Renal pelvis (tissue), 4 donors: ENCODE measurements around the gene CASZ1. TPM values are rescaled to one million over a fixed set of nuclear protein-coding genes. Genes with fewer than 3 reads are reported as not detected.

Experiments used
- DNase-seq: peaks from one replicate; pipeline ENCODE4 v3.0.0-alpha.2; 2013
- polyA plus RNA-seq, 3 donors: library from polyadenylated mRNA; unstranded; fragments of 120-200 nt; gene quantifications; one replicate each; pipeline ENCODE4 v1.2.1, GENCODE V29; 2013; ENCODE audit not compliant: insufficient read length in 3 of 3

The CASZ1 gene
- polyA plus RNA-seq, 3 donors: 19.6 to 24.5 (median 23.9) TPM

GRCh38 chr1:10777749-10778574 lies 18.5 kb downstream of the CASZ1 start:
- DNase-seq: no peak

- no peak for DNase-seq
Measured at GRCh38 chr1:10776190-10776905, 20.1 kb downstream of the CASZ1 start.

- no peak for DNase-seq
Measured at GRCh38 chr1:10775763-10776162, 20.7 kb downstream of the CASZ1 start.

- no peak for DNase-seq
Measured at GRCh38 chr1:10774615-10775310, 21.7 kb downstream of the CASZ1 start.

- no peak for DNase-seq
Measured at GRCh38 chr1:10773851-10774614, 22.4 kb downstream of the CASZ1 start.

- DNase-seq: no peak
Measured at GRCh38 chr1:10773376-10773775, 23.1 kb downstream of the CASZ1 start.

- DNase-seq: no peak
Measured at GRCh38 chr1:10772711-10773110, 23.7 kb downstream of the CASZ1 start.

- DNase-seq: no peak
Measured at GRCh38 chr1:10771789-10772188, 24.7 kb downstream of the CASZ1 start.

- no peak for DNase-seq
Measured at GRCh38 chr1:10768552-10768951, 27.9 kb downstream of the CASZ1 start.

GRCh38 chr1:10767282-10767681 lies 29.2 kb downstream of the CASZ1 start:
- DNase-seq: no peak

GRCh38 chr1:10765734-10766478 lies 30.5 kb downstream of the CASZ1 start:
- DNase-seq: no peak

GRCh38 chr1:10765304-10765703 lies 31.1 kb downstream of the CASZ1 start:
- no peak for DNase-seq

GRCh38 chr1:10764296-10764798 lies 32.1 kb downstream of the CASZ1 start:
- DNase-seq: no peak

GRCh38 chr1:10762875-10763274 lies 33.6 kb downstream of the CASZ1 start:
- DNase-seq: no peak

- DNase-seq: no peak
Measured at GRCh38 chr1:10762153-10762523, 34.3 kb downstream of the CASZ1 start.

- DNase-seq: no peak
Measured at GRCh38 chr1:10761503-10762152, 34.8 kb downstream of the CASZ1 start.

- no peak for DNase-seq
Measured at GRCh38 chr1:10760566-10761502, 35.6 kb downstream of the CASZ1 start.

- DNase-seq: no peak
Measured at GRCh38 chr1:10759413-10760200, 36.8 kb downstream of the CASZ1 start.
